Activated T-cell treated with anti-CD3 and anti-CD28 coated beads, Interleukin-2, amount 50 U/mL, for 1 hour (primary cell): ENCODE results near the gene PUM1.

ENCODE experiments used
- DNase-seq: peaks from one replicate; pipeline ENCODE4 v3.0.0-alpha.2; 2020

The PUM1 gene

DNA sequence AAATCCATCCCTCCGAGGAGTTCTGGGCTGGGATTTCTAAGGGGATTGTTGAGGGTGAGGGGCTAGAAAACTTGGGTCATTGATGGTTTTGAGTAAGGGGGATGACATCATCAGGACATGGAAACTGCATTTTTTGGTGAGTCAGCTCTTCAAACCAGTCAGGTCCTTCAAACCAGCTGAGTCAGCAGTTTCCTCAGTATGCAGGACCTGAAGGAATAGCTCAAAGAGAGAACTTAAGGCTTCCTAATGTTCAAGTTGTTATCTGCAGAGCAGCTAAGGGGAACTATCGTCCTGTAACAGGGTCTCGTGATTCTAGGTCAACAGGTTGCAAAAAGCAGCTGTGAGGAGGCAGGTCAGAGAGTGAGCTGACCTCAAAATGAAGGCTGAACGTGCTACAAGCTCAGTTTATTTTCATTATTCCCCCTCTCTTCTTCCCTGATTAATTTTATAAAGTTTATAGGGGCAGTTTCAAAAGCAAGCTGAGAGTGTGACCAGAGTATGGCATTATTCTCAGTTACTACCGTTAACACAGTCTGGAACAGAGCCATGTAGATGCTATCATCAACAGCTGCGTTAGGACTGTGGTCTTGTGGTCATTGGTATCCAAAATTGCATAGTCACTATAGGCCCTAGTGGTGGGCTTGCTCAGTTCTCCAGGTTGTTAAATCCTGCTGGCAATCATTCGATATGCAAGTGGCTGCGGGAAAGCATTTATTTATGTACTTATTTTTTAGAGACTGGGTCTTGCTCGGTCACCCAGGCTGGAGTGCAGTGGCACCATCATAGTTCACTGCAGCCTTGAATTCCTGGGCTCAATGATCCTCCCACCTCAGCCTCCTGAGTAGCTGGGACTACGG is 146.3 kb downstream of the PUM1 start:
- DNase-seq, result peak; percentile 4

DNA sequence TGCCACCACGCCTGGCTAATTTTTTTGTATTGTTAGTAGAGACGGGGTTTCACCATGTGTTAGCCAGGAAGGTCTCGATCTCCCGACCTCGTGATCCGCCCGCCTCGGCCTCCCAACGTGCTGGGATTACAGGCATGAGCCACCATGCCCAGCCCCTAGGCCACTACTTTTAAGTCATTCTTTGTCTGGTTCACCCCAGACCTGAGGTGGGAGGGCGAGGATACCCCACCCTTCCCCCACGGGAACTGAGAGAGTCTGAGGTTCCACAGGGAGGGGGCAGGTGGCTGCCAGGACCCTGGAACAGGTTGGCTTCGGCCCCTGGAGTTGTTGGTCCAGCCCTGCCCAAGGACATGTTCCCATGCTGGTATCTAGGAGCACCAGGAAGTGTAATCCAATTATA is 149.2 kb downstream of the PUM1 start:
- DNase-seq, result no peak

DNA sequence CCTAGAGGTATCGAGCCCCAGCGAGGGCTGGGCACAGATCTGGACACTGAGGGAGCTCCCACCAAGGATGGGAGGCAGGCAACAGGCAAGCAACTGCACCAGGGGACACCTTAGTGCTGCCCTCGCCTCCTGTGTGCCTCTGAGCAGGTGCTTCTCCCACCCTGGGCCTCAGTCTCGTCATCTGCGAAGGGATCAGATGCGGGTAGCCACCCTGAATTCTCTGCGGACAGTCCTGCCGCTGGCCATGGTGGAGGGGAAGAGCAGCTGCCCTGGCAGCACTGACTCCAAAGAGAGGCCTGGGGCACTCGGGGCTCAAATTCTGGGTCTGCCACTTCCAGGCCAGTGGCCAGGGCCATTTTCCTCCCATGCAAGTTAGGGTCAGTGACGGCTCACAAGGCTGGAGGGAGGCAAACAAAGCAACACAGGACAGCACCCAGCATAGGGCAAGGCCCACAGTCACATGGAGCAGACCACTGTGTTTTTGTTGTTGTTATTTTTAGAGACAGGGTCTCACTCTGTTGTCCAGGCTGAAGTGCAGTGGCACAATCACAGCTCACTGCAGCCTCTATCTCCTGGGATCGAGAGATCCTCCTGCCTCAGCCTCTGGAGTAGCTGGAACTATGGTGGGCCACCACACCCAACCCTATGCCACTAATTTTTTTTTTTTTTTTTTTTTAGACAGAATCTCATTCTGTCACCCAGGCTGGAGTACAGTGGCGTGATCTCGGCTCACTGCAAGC is 149.9 kb downstream of the PUM1 start:
- DNase-seq, result no peak

DNA sequence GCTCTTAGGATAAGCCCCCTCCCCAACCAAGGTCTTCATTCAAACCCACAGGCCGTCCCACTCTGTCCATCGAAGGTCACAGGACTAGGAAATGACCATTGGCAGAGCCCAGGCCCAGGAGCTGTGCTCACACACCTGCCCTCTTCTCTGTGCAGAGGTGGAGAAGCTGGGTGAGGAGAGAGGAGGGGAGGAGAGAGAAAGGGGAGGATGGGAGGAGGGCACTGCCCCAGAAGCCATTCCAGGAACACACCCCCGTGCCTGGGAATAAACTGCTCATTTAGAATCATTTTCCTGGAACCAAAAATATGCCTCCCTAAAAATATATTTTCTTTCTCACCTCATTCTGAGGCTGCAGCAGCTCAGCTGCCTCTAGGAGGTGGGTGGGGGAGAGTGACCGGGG is 150.6 kb downstream of the PUM1 start:
- no peak for DNase-seq

DNA sequence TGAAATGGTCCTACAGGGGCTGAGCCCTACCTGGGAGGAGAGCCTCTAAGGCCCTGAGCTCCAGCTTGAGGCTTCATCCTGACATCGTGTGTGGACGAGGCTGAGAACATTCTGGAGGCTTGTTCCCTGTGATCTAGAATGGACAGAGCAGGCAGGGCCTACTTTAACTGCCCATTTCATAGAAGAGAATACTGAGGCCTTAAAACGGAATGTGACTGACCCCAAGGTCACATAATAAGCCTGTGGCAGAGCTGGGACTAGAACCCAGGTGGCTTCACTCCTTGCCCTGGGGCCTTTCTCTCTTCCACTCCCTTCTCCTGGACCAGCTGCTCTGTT is 151.0 kb downstream of the PUM1 start:
- DNase-seq, result no peak

DNA sequence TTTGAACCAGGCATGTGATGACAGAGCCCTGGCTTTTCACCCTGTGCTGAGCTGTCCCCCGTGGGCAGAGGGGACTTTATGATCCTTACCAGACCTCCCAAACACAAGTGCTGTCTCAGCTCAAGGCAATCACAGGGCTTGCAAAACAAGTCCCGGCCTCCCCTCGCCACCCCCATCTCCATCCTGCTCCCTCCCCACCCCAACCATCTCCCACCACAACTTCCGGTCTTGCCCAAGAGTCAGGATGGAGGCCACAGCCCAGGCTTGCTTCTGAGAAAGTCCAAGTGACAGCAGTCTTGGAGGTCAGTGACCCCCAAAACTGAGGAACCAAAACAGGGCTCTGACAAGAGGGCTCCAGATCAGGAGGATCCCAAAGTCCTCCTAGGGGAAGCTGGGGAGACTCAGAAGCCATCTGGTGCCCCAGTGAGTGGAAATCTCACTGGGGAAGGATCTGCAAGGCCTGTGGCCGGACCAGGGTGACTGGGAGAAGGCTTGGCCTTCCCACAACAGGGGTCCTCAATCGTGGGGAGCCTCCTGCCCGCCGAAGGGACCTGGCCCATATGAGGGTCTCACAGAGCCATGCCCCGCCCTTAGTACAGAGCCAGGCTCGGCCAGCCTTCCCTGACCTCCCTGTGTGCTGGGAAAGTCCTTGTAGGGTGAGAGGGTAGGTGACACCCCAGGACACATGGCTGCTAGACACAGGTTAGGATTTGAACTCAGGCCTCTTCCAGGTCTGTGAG is 152.4 kb downstream of the PUM1 start:
- no peak for DNase-seq

DNA sequence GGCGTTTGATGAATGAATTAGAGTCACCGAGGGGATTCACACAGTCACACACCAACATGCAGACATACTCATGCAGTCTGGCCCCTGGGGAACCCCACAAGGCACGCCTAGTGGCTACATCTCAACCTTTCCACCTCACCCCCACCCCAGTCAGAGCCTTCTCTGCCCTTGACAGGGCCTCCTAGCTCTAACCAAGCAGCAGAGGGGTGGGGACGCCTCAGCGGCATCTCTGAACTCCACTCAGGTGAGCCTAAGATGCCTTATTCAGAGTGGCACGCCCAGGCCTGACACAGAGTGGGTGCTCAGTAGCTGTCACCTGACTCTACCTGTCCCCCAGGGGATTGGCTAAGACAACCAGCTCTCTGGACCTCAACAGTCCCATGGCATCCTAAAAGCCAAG is 153.3 kb downstream of the PUM1 start:
- no peak for DNase-seq

DNA sequence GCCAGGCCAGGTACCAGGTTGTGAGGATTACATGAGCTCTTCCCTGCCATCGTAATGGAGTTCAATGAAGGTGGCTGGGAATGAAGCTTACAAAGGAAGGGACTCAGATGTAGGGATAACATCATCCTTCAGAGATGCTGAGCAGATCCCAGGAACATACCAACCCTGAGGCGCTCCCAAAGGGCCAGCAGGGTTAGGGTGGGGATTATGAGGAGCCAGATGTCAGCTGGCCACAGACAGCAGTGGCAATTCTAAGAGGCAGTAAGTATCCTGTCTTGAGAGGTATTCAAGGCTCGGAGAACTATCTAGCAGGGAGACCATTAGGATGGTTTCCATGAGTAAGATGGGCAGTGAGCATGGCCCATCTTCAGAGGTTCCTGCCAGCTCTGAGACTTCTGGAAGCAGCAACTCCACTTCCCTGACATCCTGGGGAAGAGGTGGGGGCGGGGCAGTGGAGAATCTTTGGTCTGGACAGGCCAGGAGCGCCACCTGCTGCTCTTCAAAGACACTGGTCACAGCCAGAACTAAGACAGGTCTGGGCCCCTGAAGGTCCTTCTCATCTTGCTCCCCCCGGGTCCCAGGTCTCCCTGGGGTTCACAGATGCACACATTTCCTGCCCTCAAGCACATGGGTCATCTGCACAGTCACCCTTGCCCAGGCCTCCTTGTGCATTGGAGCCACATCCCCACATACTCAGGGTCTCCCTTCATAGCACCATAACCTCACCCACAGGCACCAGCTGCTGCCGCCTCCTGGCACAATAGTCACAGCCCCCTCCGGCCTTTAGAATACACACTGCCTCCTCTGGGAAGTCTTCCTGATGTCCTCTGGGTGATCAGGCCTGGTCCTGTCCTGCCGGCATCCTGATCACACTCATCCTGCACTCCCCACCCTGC is 154.2 kb downstream of the PUM1 start:
- peak; percentile 36 for DNase-seq

DNA sequence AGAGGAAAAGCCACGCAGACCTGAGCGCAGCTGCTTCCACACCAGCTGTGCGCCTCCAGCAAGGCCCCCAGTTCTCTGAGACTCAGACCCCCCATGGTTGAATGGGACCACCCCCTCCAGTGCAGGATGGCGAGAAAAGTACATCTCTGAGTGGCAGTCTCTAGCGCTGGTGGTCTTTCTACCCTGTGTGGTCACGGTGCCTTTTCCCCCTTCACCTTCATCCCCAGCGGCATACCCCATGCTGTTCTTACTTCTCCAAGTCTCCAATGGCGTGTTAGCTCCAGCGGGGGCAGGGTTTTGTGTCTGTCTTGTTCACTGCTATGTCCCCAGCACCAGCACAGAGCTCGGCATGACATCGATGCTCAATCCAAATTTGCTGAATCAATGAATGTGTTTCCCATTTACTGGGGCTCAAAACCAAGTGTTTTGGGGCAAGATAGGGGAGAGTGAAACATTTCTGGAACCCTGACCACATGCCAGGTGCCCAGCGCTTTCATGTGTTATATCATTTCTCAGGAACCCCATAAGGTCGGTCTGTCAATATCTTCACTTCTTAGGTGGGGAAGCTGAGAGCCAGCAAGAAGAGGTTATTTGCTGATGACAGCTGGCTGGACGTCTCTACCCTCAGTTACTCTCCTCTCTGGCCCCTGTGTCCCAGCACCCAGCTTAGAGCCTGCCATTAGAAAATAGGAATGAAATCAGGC is 156.0 kb downstream of the PUM1 start:
- no peak for DNase-seq

DNA sequence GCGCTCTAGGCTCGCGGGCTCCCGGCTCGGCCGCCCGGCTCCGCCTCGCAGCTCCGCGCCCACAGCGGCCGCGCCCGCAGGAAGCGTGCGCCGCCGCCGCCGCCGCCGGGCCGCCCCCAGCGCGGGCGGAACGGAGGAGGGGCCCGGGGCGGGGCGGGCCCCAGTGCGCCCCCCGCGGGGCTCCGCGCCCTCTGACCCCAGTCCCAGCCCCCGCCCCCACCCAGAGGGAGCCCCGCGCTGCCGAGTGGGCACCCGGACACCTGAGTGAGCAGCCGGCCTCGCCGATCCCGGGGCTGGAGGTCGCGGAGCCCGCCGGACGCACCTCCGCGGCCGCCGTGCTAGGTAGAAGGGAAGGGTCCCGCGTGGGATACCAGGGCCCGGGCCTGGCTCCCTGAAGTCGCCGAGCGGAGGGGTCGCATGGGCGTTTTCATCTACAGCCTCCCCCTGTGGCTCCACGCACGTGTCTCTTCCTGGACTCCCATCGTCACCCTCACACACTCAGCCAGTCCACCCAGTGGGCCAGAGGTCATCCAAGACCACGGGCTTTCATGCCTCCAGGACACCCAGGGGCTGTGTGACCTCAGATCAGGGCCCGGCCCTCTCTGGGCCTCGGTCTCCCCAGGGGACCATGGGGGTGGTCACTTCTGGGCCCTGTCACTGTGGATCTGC is 156.7 kb downstream of the PUM1 start, which contains the start of gene SDC3:
Gene SDC3 (minus strand): TSS at position 63 of the 669 bp plus-strand sequence. CDS start 172 bp downstream, outside the sequence.
- peak; percentile 28 for DNase-seq

DNA sequence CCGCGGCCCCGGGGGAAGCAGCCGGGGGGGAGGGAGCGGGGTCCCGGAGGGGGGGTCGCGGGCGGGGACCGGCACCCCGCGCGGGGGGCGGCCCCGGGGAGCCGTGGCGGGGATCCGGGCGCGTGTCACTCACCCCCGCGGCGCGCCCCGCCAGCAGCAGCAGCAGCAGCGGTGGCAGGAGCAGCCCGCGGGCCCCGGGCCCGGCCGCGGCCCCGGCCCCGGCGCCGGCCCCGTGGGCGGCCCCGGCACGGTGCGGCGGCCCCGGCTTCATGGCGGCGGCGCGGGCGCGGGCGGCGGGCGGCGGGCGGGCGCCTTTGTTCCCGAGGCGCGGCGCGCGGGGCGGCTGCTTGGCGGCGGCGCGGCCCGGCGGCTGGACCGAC is 157.2 kb downstream of the PUM1 start:
- no peak for DNase-seq

DNA sequence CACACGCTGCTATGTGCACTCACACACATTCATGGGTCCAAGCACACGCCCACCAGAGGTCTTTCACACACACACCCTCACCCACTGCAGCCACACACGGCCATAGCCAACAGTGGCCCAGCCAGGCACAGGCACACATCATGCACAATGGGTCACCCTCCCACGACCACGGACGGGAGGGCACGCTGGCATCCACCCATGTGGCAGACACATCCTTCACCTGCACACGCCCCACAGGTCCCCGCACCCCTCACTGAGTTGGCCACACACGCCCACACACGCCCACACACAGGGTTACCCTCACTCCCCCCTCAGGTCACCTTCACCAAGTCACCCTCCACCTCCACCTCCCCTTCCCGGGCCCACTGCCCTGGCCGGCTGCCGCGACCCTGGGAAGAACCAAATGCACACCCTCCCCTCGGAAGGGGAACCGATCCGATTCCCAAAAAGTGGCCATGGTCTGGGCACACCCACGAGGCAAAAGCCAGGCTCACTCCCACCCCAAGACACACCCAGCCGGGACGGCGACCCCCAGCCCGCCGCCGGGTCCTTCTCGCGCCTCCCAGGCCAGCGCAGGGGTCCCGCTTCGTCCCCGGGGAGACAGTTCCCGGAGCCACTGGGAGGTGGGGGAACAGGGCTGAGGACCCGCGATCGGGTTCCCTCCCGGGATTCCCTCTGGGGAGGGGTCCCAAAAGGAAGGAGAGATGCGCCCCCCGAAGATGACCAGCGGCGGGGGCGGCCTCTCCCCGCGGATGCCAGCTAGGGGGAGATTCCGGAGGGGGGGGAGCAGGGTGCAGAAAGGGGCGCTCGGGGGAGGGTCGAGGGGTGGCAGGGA is 157.8 kb downstream of the PUM1 start:
- no peak for DNase-seq

DNA sequence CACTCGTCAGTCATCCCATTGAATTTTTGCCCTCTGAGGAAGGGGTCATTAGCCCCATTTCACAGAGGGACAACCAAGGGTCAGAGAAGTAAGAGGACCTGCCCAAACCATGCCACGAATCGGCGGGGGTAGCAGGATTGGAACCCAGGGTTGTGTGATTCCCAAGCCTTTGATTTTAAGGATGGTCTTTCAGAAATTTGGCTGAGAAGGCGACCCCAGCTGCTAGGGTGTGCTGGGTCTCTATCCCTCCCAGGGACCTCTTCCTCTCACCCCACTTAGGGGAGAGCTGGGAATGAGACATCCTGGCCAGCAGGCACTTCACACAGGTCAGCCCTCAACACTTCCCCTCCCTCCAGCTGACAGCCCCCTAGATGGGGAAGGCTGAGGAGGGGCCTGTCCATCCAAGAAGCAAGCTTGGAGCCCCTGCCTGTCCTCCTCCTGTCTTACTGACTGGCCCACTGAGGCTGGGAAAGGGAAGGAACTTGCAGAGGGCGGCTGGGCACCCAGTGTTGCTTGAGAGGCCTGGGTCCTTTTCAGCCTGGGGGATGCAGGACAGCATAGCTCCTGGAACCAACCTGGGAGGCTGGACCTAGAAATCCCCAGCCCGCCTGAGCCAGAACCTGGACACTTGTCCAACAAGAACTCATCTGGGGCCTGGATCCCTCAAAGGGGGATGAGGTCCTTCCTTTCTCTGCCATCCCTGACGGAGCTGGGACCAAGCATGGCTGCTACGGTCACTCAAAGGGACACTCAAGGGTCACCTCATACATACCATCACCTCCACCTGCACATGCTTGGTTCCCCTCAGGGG is 158.7 kb downstream of the PUM1 start:
- DNase-seq, result no peak

DNA sequence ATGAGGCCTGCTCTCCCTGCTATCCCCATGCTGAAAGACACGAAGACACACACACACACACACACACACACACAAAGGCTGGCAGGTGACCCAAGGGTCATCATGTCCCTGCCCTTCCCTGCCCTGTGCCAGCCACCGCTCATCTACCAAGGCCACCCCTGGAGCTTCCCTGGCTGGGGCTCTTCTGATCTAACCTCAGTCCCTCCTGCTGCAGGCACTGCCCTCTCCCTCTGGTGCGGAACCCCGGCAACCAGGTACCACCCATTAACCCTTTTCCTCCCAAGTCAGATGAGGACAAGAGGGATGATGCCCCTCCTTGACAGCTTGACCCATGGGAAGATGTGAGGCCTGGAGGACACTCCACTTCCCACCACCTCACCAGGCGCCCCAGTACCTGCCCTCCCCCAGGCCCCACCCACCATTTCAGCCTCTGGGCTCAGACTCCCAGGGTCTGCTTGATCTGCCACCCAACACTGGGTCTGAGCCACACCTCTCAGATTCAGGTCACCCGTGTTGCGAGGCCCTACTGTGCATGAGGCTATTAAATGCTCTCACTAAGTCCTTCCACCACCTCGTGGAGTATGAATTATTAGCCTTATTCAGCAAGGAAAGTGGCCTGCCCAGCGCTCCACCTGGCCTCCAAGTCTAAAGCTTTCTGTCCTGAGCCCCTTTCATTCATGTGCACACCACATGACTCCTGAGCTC is 159.4 kb downstream of the PUM1 start:
- no peak for DNase-seq

DNA sequence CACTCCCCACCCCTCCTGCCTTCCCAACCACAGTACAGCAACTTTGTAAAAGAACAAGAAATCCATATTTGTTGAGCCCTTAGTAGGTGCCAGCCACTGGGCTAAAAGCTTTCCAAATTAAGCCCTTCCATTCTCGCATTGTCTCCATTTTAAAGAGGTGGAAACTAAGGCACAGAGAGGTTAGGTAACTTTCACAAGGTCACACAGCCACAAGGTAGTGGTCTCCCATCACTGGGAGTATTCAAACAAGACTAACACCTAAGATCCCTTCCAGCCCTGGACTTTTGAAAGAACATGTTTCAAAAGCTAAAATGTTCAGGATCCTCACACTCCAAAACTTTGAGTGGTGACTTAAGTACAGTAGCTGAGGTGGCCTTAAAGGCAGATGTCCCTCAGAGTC is 160.1 kb downstream of the PUM1 start:
- DNase-seq, result no peak

DNA sequence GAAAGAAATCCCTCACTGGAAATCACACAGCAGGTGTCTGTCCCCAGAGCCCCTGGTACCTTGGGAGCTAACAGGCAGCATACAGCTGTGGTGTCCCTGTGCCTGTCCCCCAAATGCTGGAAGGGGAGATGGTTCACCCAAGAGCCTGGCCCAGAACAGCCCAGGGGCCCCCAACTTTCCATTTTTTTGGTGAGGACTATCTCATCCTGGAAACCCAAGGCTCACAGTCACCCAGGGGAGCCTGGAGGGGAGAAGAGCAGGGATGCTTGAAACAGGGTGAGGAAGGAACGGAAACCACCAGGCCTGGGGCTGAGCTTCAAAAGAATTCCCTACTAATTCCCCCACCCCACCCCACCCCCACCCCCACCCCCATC is 160.6 kb downstream of the PUM1 start:
- DNase-seq, result no peak

DNA sequence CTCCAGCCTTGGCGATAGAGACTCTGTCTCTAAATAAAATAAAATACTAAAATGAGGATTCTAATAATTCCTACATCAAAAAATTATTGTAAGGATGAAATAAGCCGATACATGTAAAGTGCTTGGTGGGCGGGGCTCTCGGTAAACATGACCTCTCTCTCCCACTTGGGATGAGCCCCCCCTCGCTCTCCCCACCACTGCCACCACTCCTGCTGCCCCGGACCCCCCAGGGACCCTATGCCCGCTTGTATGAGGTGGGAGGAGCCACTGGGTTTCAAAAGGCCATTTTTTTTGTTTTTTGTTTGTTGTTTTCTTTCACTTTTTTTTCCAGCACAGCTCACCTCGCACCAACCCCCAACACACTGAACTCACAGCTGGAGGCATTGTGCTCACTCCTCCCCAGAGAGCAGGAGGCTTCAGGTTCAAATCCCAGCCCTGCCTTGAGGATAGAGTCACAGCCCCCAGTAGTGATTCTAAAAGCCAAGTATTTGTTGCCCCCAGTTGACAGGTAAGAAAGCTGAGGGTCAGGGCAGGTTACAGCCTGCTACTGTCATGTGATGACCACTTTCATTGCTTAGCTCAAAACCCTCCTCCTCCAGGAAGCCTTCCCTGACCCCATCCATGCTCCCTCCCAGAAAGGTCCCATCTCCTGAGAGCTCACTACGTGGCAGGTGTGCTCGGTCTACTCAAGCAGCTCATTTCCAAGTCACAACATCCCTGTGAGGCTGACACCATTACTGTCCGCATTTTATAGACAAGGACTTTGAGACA is 161.1 kb downstream of the PUM1 start:
- no peak for DNase-seq
